ENCODE measurements around the gene GTF3A.

Gene GTF3A

DNA sequence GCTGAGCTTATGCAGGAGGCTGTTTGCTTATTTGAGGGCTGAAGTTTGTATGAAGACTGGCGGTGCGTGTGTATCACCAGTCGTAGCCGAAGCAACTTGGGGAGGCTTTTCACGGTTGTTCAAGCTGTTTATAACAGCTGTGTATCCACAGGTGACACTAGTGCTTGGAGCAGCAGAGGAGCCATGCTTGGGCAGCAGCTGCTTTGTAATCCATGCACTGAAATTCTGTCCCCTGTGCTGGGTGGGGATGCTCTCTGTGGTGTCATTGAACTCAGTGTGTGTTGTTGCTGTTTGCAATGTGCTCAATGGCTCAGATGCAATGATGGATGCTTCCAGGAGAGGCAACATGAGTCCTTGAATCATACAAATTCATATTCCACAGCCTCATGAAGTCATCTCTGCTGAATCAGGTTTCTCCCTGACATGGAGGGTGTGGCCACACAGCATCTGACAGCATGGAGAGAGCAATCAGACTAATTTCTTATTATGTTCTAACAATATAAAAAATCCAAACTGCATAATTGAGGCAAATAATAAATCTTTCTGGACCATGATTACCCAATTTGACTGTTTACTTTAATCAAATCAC lies 18.8 kb upstream of the GTF3A start:
- no peak for DNase-seq (ENCODE audit: low spot score)

DNA sequence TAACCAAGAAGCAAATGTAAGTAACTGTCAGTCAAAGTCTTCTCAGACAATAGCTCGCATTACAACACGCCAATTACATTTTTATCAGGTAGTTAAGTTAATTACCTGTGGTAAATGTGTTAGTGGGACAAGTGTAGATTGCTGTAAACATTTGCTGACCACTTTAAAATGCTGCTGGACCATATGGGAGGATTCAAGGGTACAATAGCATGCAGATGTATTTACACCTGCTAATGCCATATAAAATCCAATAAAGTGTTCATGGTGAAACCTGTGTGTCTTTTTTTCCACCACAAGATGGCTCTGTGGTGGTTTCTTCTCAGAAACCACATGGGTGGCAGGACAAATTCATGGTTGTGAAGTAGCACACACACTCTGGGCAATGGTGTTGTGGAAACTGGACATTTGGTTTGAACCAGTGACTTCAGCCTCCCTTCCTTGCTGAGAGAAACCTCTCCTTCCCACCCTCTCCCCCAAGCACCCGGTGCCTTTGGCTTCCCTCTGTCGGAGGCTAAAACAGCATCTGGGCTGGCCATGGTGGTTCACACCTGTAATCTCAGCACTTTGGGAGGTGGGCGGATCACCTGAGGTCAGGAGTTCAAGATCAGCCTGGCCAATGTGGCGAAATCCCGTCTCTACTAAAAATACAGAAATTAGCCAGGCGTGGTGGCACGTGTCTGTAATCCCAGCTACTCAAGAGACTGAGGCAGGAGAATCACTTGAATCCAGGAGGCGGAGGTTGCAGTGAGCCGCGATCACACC lies 18.1 kb upstream of the GTF3A start:
- DNase-seq (ENCODE audit: low spot score), result peak; percentile 66

DNA sequence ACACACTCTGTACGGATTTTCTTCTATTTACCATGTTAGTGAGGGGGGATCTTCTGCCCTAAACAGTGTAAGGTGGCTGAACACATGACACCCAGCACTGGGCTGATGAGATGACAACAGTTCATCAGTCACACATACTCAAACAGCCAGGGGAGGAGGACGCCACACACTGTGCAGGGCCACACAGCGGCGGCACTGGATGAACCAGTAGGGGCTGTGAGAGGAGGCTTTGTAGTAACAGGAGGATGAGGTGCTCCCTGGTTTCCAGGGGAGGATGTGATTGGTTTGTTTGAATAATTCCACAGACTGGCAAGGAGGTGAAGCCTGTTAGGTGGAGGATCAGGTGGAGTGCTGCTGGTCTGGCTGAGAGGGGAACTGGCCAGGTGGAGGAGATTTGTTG lies 16.3 kb upstream of the GTF3A start:
- no peak for DNase-seq (ENCODE audit: low spot score)

DNA sequence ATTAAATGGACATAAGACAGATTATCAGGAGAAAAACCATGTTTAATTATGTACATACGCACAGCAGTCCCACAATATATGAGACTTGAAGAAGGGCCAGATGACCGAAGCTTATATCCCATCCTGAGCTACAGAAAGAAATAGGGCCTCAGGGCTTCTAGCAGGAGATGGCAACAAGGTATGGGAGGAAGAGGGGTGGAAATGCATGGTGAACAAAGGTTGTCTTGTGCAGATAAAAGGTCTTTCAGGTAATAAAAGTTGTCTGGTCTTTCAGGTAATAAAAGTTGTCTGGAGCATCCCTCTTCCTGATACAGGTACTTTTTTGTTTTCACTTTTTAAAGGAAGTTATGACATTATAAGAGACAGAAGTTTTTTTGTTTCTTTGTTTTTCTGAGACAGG lies 15.4 kb upstream of the GTF3A start:
- DNase-seq (ENCODE audit: low spot score), result no peak

GRCh38 chr13:27411341-27411740 lies 13.1 kb upstream of the GTF3A start:
- no peak for DNase-seq (ENCODE audit: low spot score)

DNA sequence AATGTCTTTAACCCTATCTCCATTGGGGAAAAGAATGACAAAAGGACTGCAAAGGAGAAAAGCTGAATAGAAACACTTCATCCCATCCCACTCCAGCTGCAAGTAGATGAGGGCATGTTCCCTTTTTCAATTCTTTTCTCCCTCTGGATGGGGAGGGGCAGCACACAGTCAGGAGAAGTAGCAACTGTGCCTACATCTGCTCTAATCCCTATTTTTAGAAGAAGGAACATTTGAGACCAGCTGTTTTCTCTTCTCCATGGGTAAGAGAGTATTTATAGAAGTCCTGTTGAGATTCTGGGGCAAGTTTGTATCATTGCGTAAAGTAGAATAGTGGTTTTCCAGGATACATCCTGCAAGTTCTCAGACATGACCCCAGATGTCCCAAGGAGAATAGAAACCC lies 9.3 kb upstream of the GTF3A start:
- no peak for DNase-seq (ENCODE audit: low spot score)

GRCh38 chr13:27419328-27419727 lies 5.1 kb upstream of the GTF3A start:
- DNase-seq (ENCODE audit: low spot score), result no peak

GRCh38 chr13:27421101-27421871 lies 3.1 kb upstream of the GTF3A start:
- no peak for DNase-seq (ENCODE audit: low spot score)

DNA sequence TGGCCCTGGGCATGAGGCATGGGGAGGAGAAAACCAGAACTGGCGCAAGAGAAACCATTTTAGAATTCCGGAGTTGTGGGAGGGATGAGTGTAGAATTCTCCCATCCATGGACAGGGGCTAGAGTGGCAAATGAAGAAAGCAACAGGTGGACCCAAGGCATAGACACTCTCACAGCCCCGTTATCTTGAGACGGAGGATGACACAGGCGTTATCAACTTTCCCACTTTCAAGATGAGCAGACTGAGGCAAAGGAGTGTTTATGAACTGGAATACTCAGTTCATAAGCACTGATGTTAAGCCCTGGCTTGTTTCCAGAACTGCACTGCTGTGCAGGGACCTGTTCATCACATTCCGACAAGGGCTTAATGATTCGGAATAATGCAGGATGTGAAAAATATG lies 1.1 kb upstream of the GTF3A start:
- DNase-seq (ENCODE audit: low spot score), result no peak

GRCh38 chr13:27425158-27425917 lies 919 bp downstream of the GTF3A start:
- peak; percentile 26 for DNase-seq (ENCODE audit: low spot score)

GRCh38 chr13:27425918-27426630 lies 1.7 kb downstream of the GTF3A start:
- DNase-seq (ENCODE audit: low spot score), result peak; percentile 88

- no peak for DNase-seq (ENCODE audit: low spot score)
These were observed 3.2 kb downstream of the GTF3A start for GRCh38 chr13:27427641-27428040.

DNA sequence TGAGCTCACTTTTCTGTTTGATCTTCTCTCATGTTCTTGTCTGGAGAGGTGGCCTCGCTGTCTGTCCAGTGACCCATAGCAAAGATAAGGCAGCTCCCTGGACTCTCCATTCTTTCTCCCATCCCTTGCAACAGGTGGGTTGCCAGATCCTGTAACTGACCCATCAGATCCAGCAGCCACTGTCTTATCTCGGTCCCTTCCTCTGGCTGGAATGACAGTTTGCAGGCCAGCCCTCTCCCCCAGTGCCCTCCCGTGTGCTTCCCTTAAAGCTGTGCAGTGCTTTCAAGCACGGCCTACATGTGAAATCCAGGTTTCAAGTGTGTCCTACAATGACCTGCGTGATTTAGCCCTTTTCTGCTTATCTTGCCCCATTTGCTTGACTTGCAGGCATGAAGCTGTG lies 3.7 kb downstream of the GTF3A start:
- DNase-seq (ENCODE audit: low spot score), result no peak

GRCh38 chr13:27432180-27432579 lies 7.8 kb downstream of the GTF3A start:
- no peak for DNase-seq (ENCODE audit: low spot score)

GRCh38 chr13:27432611-27433210 lies 8.3 kb downstream of the GTF3A start:
- no peak for DNase-seq (ENCODE audit: low spot score)

DNA sequence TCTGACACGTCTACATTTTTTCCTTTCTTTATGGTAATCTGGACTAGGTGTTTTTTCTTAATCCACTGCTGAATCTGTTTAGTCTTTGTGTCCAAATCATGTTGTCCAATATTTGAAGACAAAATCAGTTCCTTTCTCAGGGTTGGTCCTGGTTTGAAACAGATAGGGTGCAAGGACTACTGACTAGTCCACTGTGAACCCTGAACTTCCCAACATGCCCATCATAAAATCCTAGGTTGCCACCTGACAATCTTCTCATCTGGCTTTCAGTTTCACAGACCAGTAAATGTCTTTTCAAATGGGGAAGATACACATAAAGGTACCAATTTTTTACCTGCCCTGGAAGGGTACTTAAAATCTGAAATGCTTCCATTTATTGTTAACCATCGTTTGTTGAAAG lies 12.7 kb downstream of the GTF3A start:
- no peak for DNase-seq (ENCODE audit: low spot score)

GRCh38 chr13:27440408-27440807 lies 16.0 kb downstream of the GTF3A start:
- DNase-seq (ENCODE audit: low spot score), result no peak

DNA sequence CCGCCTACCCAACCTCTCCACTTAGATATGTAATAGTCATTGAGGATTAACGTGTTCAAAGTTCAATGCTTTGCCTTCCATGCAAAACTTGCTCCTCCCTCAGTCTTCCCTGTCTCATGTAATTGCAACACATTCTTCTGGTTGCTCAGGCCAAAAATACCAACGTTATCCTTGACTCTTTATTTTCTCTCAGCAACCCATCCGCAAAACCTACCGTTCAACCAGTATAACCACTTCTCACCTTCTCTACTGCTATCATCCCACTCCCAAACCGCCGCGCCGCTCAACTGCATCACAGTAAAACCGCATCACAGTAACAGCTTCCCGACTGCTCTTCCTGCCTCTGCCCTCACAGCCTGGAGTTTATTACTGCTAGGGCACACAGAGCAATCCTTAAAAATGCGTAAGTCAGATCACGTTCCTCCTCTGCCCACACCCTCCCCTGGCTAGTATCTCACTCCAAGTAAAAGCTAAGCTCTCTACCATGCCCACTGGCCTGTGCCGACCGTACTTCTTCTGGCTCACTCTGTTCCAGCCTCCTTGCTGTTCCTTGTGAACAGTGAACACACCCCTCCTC lies 17.7 kb downstream of the GTF3A start:
- no peak for DNase-seq (ENCODE audit: low spot score)

- no peak for DNase-seq (ENCODE audit: low spot score)
These were observed 18.4 kb downstream of the GTF3A start for GRCh38 chr13:27442797-27443196.

DNA sequence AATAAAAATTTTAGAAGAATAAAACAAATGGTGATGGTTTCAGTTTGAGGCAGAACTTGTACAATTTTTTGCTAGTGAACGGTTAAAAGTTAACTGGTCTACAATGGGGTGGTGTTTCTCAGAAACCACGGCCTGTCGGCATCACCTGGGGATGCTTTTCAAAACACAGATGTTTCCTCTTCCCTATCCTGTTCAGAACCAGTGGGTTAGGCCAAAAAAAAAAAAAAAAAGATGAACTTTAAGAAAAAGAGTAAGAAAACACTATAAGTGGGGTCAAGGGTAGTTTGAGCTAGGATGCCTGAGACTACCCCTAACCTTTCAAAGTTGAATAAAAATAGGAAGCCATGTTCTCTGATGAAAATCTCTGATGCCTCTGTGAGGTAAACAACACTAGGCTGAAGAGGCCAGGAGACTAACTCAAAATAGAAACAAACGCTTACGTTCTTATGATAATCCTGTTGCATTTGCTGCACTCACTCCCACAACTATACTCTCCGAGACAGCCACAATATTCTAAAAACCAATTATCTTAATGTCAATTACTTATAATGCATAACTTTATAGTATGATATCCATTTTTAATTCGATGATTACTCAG lies 22.7 kb downstream of the GTF3A start:
- DNase-seq (ENCODE audit: low spot score), result no peak

GRCh38 chr13:27448308-27448707 lies 23.9 kb downstream of the GTF3A start:
- no peak for DNase-seq (ENCODE audit: low spot score)
